ENCODE data around the gene CYP2F1.

GRCh38 chr19:41116261-41116660 lies 2.0 kb downstream of the CYP2F1 start:
- TF ChIP-seq CTCF (IDR thresholded peaks at IDR 0.05), result no peak
- no peak for TF ChIP-seq EP300 (IDR thresholded peaks at IDR 0.05)

All from suprapubic skin (tissue), 3 donors.